PC-3 (cell line): ENCODE measurements around the gene NINJ2. TPM values are rescaled to one million over a fixed set of nuclear protein-coding genes. Genes with fewer than 3 reads are reported as not detected.
"Not testable (repeated sequence)": the region's sequence is repeated elsewhere in the genome, so short reads cannot be mapped to it uniquely, and the experiment has no call there.

Experiments used
- ATAC-seq: fragments of 200-7000 bp; cut with Tn5 transposase; 2 replicates; pipeline ENCODE4 v1.9.1; 2020; ENCODE audit warnings: mild to moderate bottlenecking, moderate library complexity
- BruUV-seq: library from RNA; stranded (reverse); fragments of 400-500 nt; replicated peaks from 2 replicates; lab custom pipeline; 2021; lab: Mats Ljungman, UMichigan
- CTCF ChIA-PET: fragments of 300-600 bp; sonication (Branson Sonifier 250); formaldehyde crosslinking; loops from one replicate; lab custom pipeline; 2022; ENCODE audit warnings: antibody characterized with exemption; lab: Charles Lee
- POLR2A ChIA-PET: fragments of 300-600 bp; sonication (Branson Sonifier 250); formaldehyde crosslinking; loops from one replicate; lab custom pipeline; 2022; ENCODE audit warnings: antibody characterized with exemption; ENCODE audit not compliant: unreplicated experiment; lab: Charles Lee
- DNase-seq: peaks from one replicate; pipeline ENCODE4 v3.0.0-alpha.2; 2015
- H2AFZ ChIP-seq: fragments of 300-600 bp; sonication (generic); 2 replicates; pipeline ENCODE4 v1.6.0; 2016; ENCODE audit warnings: antibody characterized with exemption, low read length
- H3F3A ChIP-seq: fragments of 300-600 bp; sonication (generic); one replicate; pipeline ENCODE4 v1.6.0; 2017; ENCODE audit warnings: antibody characterized with exemption, low read length, control low read depth, mild to moderate bottlenecking; ENCODE audit not compliant: unreplicated experiment
- H3K27ac ChIP-seq: fragments of 300-600 bp; sonication (generic); 2 replicates; pipeline ENCODE4 v1.5.1; 2016; ENCODE audit warnings: mild to moderate bottlenecking, low read length
- H3K27me3 ChIP-seq: fragments of 300-600 bp; sonication (generic); 2 replicates; pipeline ENCODE4 v1.6.1; 2016; ENCODE audit warnings: low read length, mixed read lengths
- H3K36me3 ChIP-seq: fragments of 300-600 bp; sonication (generic); 2 replicates; pipeline ENCODE4 v1.6.1; 2016; ENCODE audit warnings: low read depth, mixed run types, low read length, mixed read lengths
- H3K4me1 ChIP-seq: fragments of 300-600 bp; sonication (generic); 2 replicates; pipeline ENCODE4 v1.5.1; 2016; ENCODE audit warnings: low read length; ENCODE audit not compliant: insufficient read depth
- H3K4me2 ChIP-seq: fragments of 300-600 bp; sonication (generic); 2 replicates; pipeline ENCODE4 v1.6.0; 2016; ENCODE audit warnings: low read length
- H3K4me3 ChIP-seq: fragments of 300-600 bp; sonication (generic); 2 replicates; pipeline ENCODE4 v1.5.1; 2016; ENCODE audit warnings: mild to moderate bottlenecking, low read length, mixed read lengths
- H3K79me2 ChIP-seq: fragments of 300-600 bp; sonication (generic); 2 replicates; pipeline ENCODE4 v1.6.1; 2017; ENCODE audit warnings: low read length, mixed read lengths
- H3K9ac ChIP-seq: fragments of 300-600 bp; sonication (generic); 2 replicates; pipeline ENCODE4 v1.6.0; 2016; ENCODE audit warnings: mild to moderate bottlenecking, low read length
- H3K9me2 ChIP-seq: fragments of 300-600 bp; sonication (generic); replicated peaks from 2 replicates; pipeline ENCODE4 v1.6.1; 2016; ENCODE audit warnings: mixed run types, low read length, mixed read lengths
- H3K9me3 ChIP-seq: fragments of 300-600 bp; sonication (generic); 2 replicates; pipeline ENCODE4 v1.6.1; 2016; ENCODE audit warnings: low read length, mixed read lengths
- H4K20me1 ChIP-seq: fragments of 300-600 bp; sonication (generic); 2 replicates; pipeline ENCODE4 v1.6.1; 2016; ENCODE audit warnings: low read length, mixed read lengths
- CTCF ChIP-seq: fragments of 300-600 bp; sonication (generic); conservative IDR thresholded peaks from 2 replicates; pipeline ENCODE4 v1.5.1; 2017; ENCODE audit warnings: antibody characterized with exemption, low read depth, mild to moderate bottlenecking, low read length
- EZH2 ChIP-seq: fragments of 300-600 bp; sonication (generic); IDR thresholded peaks from one replicate; pipeline ENCODE4 v1.6.1; 2017; ENCODE audit warnings: antibody characterized with exemption, mild to moderate bottlenecking, low read length; ENCODE audit not compliant: unreplicated experiment
- EZH2phosphoT487 ChIP-seq: fragments of 300-600 bp; sonication (generic); IDR thresholded peaks from 2 replicates; pipeline ENCODE4 v1.6.1; 2018; ENCODE audit warnings: mild to moderate bottlenecking, antibody characterized with exemption, low read length, borderline replicate concordance
- intact Hi-C: fragments of 100-400 bp; cut with micrococcal nuclease; formaldehyde crosslinking; loops from 2 replicates; pipeline ENCODE4 v1.9.0; 2023
- total RNA-seq: library from RNA; depleted of rRNA; stranded (reverse); fragments of >200 nt; gene quantifications from 2 replicates; pipeline ENCODE4 v1.2.3, GENCODE V29; 2014

The NINJ2 gene
- total RNA-seq, 1 experiment from 2014 or later = not detected

GRCh38 chr12:579420-580110, 83.7 kb downstream of the NINJ2 start:
- Histone ChIP-seq H2AFZ (no peak overlapping the region), H4K20me1 (no peaks in the 10 kb centered on the region), H3K36me3 (no peaks in the 10 kb centered on the region), H3K4me2 (no peak overlapping the region), H3K79me2 (no peaks in the 10 kb centered on the region), H3K9ac (no peak overlapping the region), H3K27me3 (no peaks in the 10 kb centered on the region), H3K27ac (no peak overlapping the region), H3K9me3 (no peaks in the 10 kb centered on the region), H3K4me3 (no peak overlapping the region), H3F3A (no peaks in the 10 kb centered on the region), H3K9me2 (no peaks in the 10 kb centered on the region), H3K4me1 (peaks cover 5% of the 10 kb centered on the region; the same call in 1 of the 2 replicates)
- intact Hi-C loops = loop anchor here (10.0 kb wide), 1 partner anchor 1005 kb away; no protein-coding TSS in a partner anchor
- TF ChIP-seq CTCF = no peak
- no peak for TF ChIP-seq EZH2phosphoT487
- TF ChIP-seq EZH2 = no peak
- ChIA-PET POLR2A (no interaction called here), CTCF (no interaction called here)
- ATAC-seq (no peak), DNase-seq (no peak)
- BruUV-seq = no TSS peak

GRCh38 chr12:578748-579419, 84.4 kb downstream of the NINJ2 start:
- H3K27ac ChIP-seq = no peak overlapping the region
- BruUV-seq = no TSS peak
- H3F3A ChIP-seq = no peaks in the 10 kb centered on the region
- H3K9me3 ChIP-seq = no peaks in the 10 kb centered on the region
- intact Hi-C loops = loop anchor here (10.0 kb wide), 1 partner anchor 1006 kb away; no protein-coding TSS in a partner anchor
- H3K4me2 ChIP-seq = no peak overlapping the region
- H3K4me3 ChIP-seq = no peak overlapping the region
- H2AFZ ChIP-seq = no peak overlapping the region
- H4K20me1 ChIP-seq = no peaks in the 10 kb centered on the region
- POLR2A ChIA-PET = no interaction called here
- peaks cover 5% of the 10 kb centered on the region; the same call in 1 of the 2 replicates for H3K4me1 ChIP-seq
- DNase-seq = no peak
- no peak overlapping the region for H3K9ac ChIP-seq
- ATAC-seq = no peak
- H3K9me2 ChIP-seq = no peaks in the 10 kb centered on the region
- CTCF ChIA-PET = no interaction called here
- TF ChIP-seq CTCF (no peak), EZH2phosphoT487 (no peak)
- no peaks in the 10 kb centered on the region for H3K36me3 ChIP-seq
- H3K27me3 ChIP-seq = no peaks in the 10 kb centered on the region
- no peaks in the 10 kb centered on the region for H3K79me2 ChIP-seq

- H3K9ac ChIP-seq, H3K9me3 ChIP-seq, H3F3A ChIP-seq, DNase-seq, H3K36me3 ChIP-seq, H4K20me1 ChIP-seq, H3K4me1 ChIP-seq, CTCF ChIA-PET, H3K27me3 ChIP-seq, ATAC-seq, BruUV-seq, H3K27ac ChIP-seq, H3K9me2 ChIP-seq, H3K79me2 ChIP-seq, H3K4me2 ChIP-seq, H2AFZ ChIP-seq, H3K4me3 ChIP-seq, POLR2A ChIA-PET: not testable (repeated sequence)
- intact Hi-C loops = loop anchor here (10.0 kb wide), 1 partner anchor 1007 kb away; no protein-coding TSS in a partner anchor
These were observed 85.1 kb downstream of the NINJ2 start for GRCh38 chr12:577994-578747.
